Measurements from ENCODE around the gene MRPL42. TPM values are rescaled to one million over a fixed set of nuclear protein-coding genes. Genes with fewer than 3 reads are reported as not detected.

Gene MRPL42
- total and polyA plus RNA-seq, 12 donors = 21.9 to 131 (median 81.9) TPM

- peak; percentile 21 to 78 for TF ChIP-seq POLR2A (IDR thresholded peaks at IDR 0.05)
- TF ChIP-seq, protein P1, sequence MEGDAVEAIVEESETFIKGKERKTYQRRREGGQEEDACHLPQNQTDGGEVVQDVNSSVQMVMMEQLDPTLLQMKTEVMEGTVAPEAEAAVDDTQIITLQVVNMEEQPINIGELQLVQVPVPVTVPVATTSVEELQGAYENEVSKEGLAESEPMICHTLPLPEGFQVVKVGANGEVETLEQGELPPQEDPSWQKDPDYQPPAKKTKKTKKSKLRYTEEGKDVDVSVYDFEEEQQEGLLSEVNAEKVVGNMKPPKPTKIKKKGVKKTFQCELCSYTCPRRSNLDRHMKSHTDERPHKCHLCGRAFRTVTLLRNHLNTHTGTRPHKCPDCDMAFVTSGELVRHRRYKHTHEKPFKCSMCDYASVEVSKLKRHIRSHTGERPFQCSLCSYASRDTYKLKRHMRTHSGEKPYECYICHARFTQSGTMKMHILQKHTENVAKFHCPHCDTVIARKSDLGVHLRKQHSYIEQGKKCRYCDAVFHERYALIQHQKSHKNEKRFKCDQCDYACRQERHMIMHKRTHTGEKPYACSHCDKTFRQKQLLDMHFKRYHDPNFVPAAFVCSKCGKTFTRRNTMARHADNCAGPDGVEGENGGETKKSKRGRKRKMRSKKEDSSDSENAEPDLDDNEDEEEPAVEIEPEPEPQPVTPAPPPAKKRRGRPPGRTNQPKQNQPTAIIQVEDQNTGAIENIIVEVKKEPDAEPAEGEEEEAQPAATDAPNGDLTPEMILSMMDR (IDR thresholded peaks at IDR 0.05) = peak in 1 of 6 experiments; percentile 27
- Histone ChIP-seq H3K4me1 (replicated peaks in 1 of 2) (peaks cover 22 to 45% of the 10 kb centered on the region in 2 donors), H3K36me3 (replicated peaks in 1 of 2) (no peaks in the 10 kb centered on the region), H3K9me3 (replicated peaks in 1 of 3) (no peaks in the 10 kb centered on the region), H3K4me3 (peak within 1 kb of the TSS; percentile 72 to 99 (median 79)), H3K27ac (peak within 1 kb of the TSS; percentile 40 to 95 (median 92)), H3K27me3 (no peaks in the 10 kb centered on the region)
- 0 to 1% (median 0%) methylated on average over 6 to 105 of the region's 105 CpGs for WGBS, 4 donors
- peak; percentile 97 to 98 (median 97) for DNase-seq
- intact Hi-C loops (cut with DNase I) = no loop called here
Observed at GRCh38 chr12:93441617-93442410, 25.5 kb upstream of the MRPL42 start, which contains the start of gene UBE2N. UBE2N (minus strand) TSS chr12:93441947; CDS start chr12:93441884, 63 bp downstream.

DNA sequence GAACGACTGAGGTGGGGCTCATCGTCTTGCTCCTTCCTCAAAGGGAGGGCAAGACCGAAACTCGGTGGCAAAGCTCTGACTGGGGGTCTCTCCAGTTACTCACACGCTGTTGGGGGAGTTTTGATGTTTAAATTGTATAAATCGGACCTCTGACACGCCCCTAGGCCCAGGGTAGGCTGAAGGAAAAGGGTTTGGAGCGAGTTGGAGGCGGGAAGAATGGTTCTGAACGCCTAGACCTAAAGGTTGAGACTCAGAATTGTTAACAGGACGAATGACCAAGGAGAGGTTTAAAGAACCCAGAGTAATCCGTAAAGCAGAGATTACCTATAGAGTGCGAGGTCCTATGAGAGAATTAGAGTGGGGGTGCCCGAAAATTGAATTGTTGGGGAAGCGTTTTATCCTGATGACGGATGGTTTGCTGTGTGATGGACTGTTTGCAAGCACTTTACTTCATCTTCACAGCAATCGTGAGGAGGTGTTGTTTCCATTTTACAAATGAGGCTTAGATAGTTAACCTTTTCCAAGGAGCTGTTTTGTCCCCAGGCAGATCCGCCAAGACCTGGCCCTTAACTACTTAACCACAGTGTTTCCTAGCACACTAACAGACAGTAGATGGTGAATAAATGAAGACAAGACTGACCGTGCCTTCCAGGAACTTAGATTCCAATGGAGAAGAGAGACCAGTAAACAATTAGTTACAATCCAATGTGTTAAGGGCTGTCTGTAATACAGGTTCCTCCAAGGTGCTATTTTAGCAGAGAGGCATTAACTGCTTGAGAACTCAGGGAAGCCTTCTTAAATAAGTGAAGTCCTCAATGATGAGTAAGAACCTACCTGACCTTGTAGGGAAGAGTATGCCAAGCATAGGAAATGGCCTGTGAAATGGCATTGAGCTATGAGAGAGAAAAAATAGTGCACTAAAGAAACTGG, 24.6 kb upstream of the MRPL42 start:
- H3K27ac ChIP-seq = peak overlapping the region in 4 of 5 donors; percentile 80 to 95 (median 92)
- intact Hi-C loops (cut with DNase I) = no loop called here
- no peaks in the 10 kb centered on the region for H3K27me3 ChIP-seq
- H3K4me3 ChIP-seq = peak overlapping the region in 2 of 4 donors; percentile 81 to 99
- DNase-seq = no peak
- 5 to 8% (median 6%) methylated on average over 17 to 19 of the region's 19 CpGs for WGBS, 4 donors
- peaks cover 22 to 37% of the 10 kb centered on the region in 2 donors for H3K4me1 ChIP-seq (replicated peaks in 1 of 2)
- TF ChIP-seq, protein P1 (IDR thresholded peaks at IDR 0.05) = no peak
- TF ChIP-seq POLR2A (IDR thresholded peaks at IDR 0.05) = peak; percentile 16 to 39
- H3K36me3 ChIP-seq (replicated peaks in 1 of 2) = no peaks in the 10 kb centered on the region
- no peaks in the 10 kb centered on the region for H3K9me3 ChIP-seq (replicated peaks in 1 of 3)

DNA sequence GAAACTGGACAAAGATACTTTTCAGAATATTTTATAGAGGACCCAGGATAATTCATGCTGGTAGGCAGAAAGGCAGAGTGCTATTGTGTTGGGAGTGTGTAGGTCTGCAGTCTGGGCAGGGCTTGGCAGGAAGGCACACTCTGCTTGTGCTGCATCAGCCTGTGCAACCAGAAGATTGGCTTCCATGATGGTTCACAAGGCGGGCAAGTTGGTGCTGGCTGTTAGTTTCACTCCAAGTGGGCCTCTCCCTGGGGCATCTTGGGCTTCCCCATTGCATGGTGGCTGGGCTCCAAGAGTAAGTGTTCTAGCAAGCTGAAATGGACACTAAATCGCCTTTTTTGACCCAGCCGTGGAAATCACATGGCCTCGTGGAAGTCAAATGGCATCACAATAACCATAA, 23.7 kb upstream of the MRPL42 start:
- Histone ChIP-seq H3K27ac (no peak overlapping the region), H3K4me1 (replicated peaks in 1 of 2) (peaks cover 22 to 28% of the 10 kb centered on the region in 2 donors), H3K27me3 (no peaks in the 10 kb centered on the region), H3K4me3 (no peak overlapping the region), H3K36me3 (replicated peaks in 1 of 2) (no peaks in the 10 kb centered on the region), H3K9me3 (replicated peaks in 1 of 3) (no peaks in the 10 kb centered on the region)
- TF ChIP-seq POLR2A (IDR thresholded peaks at IDR 0.05) = no peak
- TF ChIP-seq, protein P1 (IDR thresholded peaks at IDR 0.05) = no peak
- 92 to 99% (median 96%) methylated on average over 2 to 4 of the region's 4 CpGs for WGBS, 4 donors
- peak in 1 of 7 donors; percentile 27 for DNase-seq
- intact Hi-C loops (cut with DNase I) = no loop called here
